T-helper 1 cell treated with Interleukin-12 subunit alpha and Interleukin-12 subunit beta and Interleukin-4 antibody, amounts not matched to agents 30 μg/mL and 1 μg/mL, for 36 hours (primary cell): ENCODE data around the gene PRKN.

Source experiments
- H3K27ac Mint-ChIP-seq: one replicate; pipeline ENCODE4 v1.8.0; 2021; ENCODE audit warnings: mild to moderate bottlenecking, mixed read lengths
- H3K27me3 Mint-ChIP-seq: one replicate; pipeline ENCODE4 v1.8.0; 2021; ENCODE audit warnings: low read depth, mixed read lengths
- H3K36me3 Mint-ChIP-seq: one replicate; pipeline ENCODE4 v1.8.0; 2021; ENCODE audit warnings: low read depth, mixed read lengths
- H3K4me1 Mint-ChIP-seq: one replicate; pipeline ENCODE4 v1.8.0; 2021; ENCODE audit warnings: low read depth, mixed read lengths
- H3K4me3 Mint-ChIP-seq: one replicate; pipeline ENCODE4 v1.8.0; 2021; ENCODE audit warnings: mild to moderate bottlenecking, moderate library complexity, mixed read lengths
- H3K9me3 Mint-ChIP-seq: one replicate; pipeline ENCODE4 v1.8.0; 2021; ENCODE audit warnings: mixed read lengths

The PRKN gene

GRCh38 chr6:161636882-161637430, 1090.6 kb downstream of the PRKN start:
- no peak overlapping the region for H3K4me3 Mint-ChIP-seq
- H3K27ac Mint-ChIP-seq, result no peak overlapping the region
- H3K4me1 Mint-ChIP-seq, result no peaks in the 10 kb centered on the region
- no peaks in the 10 kb centered on the region for H3K36me3 Mint-ChIP-seq
- peaks cover 13% of the 10 kb centered on the region for H3K9me3 Mint-ChIP-seq
- no peaks in the 10 kb centered on the region for H3K27me3 Mint-ChIP-seq

- Mint-ChIP-seq H3K4me3 (no peak overlapping the region), H3K4me1 (no peaks in the 10 kb centered on the region), H3K27ac (no peak overlapping the region), H3K9me3 (peaks cover 13% of the 10 kb centered on the region), H3K27me3 (no peaks in the 10 kb centered on the region), H3K36me3 (no peaks in the 10 kb centered on the region)
These were observed 1091.6 kb downstream of the PRKN start for GRCh38 chr6:161635975-161636374.

GRCh38 chr6:161634916-161635315, 1092.7 kb downstream of the PRKN start:
- Mint-ChIP-seq H3K36me3 (no peaks in the 10 kb centered on the region), H3K4me1 (no peaks in the 10 kb centered on the region), H3K27me3 (no peaks in the 10 kb centered on the region), H3K4me3 (no peak overlapping the region), H3K27ac (no peak overlapping the region), H3K9me3 (peaks cover 10% of the 10 kb centered on the region)

- H3K9me3 Mint-ChIP-seq, result peaks cover 5% of the 10 kb centered on the region
- H3K36me3 Mint-ChIP-seq, result no peaks in the 10 kb centered on the region
- no peak overlapping the region for H3K27ac Mint-ChIP-seq
- no peak overlapping the region for H3K4me3 Mint-ChIP-seq
- no peaks in the 10 kb centered on the region for H3K27me3 Mint-ChIP-seq
- no peaks in the 10 kb centered on the region for H3K4me1 Mint-ChIP-seq
These were observed 1095.8 kb downstream of the PRKN start for GRCh38 chr6:161631676-161632194.

DNA sequence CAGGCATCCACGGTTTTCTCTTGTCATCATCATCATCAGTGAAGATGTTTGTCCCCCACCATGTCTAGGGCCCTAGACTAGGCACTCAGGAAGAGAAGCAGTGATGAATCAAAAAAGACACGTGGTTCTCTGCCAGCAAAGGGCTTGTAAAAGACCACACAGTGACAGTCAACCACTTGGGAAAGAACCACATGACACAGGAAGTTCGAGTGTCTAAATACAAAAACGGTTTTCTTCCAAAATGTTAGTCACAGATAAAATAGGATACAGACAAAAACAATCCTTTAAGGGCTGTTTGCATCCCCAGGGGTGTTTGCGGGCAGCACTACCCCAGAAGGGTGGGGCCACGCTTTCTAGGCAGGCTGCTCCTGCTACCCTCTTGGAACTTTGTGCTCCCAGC, 1096.9 kb downstream of the PRKN start:
- H3K4me1 Mint-ChIP-seq, result no peaks in the 10 kb centered on the region
- H3K27me3 Mint-ChIP-seq, result no peaks in the 10 kb centered on the region
- H3K36me3 Mint-ChIP-seq, result no peaks in the 10 kb centered on the region
- H3K4me3 Mint-ChIP-seq, result no peak overlapping the region
- peaks cover 5% of the 10 kb centered on the region for H3K9me3 Mint-ChIP-seq
- H3K27ac Mint-ChIP-seq, result no peak overlapping the region

GRCh38 chr6:161626132-161626676, 1101.4 kb downstream of the PRKN start:
- H3K27ac Mint-ChIP-seq, result no peak overlapping the region
- H3K4me1 Mint-ChIP-seq, result no peaks in the 10 kb centered on the region
- H3K27me3 Mint-ChIP-seq, result no peaks in the 10 kb centered on the region
- peaks cover 5% of the 10 kb centered on the region for H3K9me3 Mint-ChIP-seq
- no peak overlapping the region for H3K4me3 Mint-ChIP-seq
- H3K36me3 Mint-ChIP-seq, result no peaks in the 10 kb centered on the region

DNA sequence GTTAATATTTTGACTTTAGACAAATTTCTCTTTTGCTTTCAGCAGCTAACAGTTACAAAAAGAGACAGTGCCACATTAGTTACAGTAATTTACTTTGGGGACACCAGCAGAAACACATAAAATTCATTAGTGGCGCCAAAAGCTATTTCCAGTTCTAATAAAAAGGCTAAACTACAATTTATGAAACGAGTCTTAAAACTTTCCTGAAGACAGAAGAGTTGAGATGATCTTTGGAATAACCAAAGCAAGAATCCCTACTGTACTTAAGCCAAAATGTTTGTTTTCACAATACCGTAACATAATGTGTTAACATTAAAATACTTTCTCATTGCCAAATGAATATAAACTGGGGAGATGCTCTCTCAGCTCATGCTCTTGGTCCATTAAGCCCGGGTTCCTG, 1103.5 kb downstream of the PRKN start:
- peaks cover 5% of the 10 kb centered on the region for H3K9me3 Mint-ChIP-seq
- no peaks in the 10 kb centered on the region for H3K27me3 Mint-ChIP-seq
- no peaks in the 10 kb centered on the region for H3K4me1 Mint-ChIP-seq
- H3K36me3 Mint-ChIP-seq, result no peaks in the 10 kb centered on the region
- no peak overlapping the region for H3K4me3 Mint-ChIP-seq
- H3K27ac Mint-ChIP-seq, result no peak overlapping the region

DNA sequence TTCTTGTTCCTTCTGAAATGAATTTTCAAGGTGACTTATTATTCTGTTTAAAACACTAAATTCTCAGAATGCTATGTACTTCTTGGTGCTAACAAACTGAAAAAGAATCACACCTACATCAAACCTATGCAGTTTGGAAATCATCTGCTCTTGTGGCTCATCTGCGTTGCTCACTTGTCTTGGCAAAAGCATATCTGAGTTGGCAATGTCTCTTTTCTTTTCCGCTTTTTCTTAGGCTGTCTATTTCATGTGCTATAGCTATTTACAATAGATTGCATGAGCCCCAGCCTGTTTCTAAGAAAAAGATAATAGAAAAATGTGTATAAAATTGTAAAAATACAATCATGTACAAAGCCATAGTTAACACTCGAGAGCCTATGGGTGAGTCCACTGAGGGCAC, 1104.8 kb downstream of the PRKN start:
- H3K36me3 Mint-ChIP-seq, result no peaks in the 10 kb centered on the region
- no peaks in the 10 kb centered on the region for H3K4me1 Mint-ChIP-seq
- H3K27me3 Mint-ChIP-seq, result no peaks in the 10 kb centered on the region
- H3K4me3 Mint-ChIP-seq, result no peak overlapping the region
- no peaks in the 10 kb centered on the region for H3K9me3 Mint-ChIP-seq
- no peak overlapping the region for H3K27ac Mint-ChIP-seq

- Mint-ChIP-seq H3K9me3 (no peaks in the 10 kb centered on the region), H3K4me3 (no peak overlapping the region), H3K27ac (no peak overlapping the region), H3K27me3 (no peaks in the 10 kb centered on the region), H3K4me1 (no peaks in the 10 kb centered on the region), H3K36me3 (no peaks in the 10 kb centered on the region)
These were observed 1108.6 kb downstream of the PRKN start for GRCh38 chr6:161618831-161619454.

- H3K27ac Mint-ChIP-seq, result no peak overlapping the region
- H3K4me3 Mint-ChIP-seq, result no peak overlapping the region
- H3K9me3 Mint-ChIP-seq, result no peaks in the 10 kb centered on the region
- no peaks in the 10 kb centered on the region for H3K36me3 Mint-ChIP-seq
- no peaks in the 10 kb centered on the region for H3K27me3 Mint-ChIP-seq
- H3K4me1 Mint-ChIP-seq, result no peaks in the 10 kb centered on the region
These were observed 1113.9 kb downstream of the PRKN start for GRCh38 chr6:161613711-161614110.

DNA sequence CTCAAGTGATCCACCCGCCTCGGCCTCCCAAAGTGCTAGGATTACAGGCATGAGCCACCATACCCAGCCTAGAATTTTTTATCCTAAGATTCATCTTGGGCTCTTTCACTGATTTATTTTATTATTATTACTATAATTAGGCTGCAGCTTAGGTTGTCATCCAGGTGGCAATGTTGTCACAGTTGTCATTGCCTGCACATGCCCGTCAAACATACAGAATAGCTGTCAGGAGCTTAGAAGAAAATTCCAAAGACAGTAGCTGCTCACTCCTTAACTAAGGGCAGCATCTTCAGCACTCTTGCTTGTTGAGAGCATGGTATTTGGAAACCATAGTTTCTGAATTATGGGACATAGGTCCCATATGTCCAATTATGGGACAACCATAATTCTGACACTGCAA, 1118.8 kb downstream of the PRKN start:
- Mint-ChIP-seq H3K27me3 (no peaks in the 10 kb centered on the region), H3K4me1 (no peaks in the 10 kb centered on the region), H3K9me3 (no peaks in the 10 kb centered on the region), H3K27ac (no peak overlapping the region), H3K4me3 (no peak overlapping the region), H3K36me3 (no peaks in the 10 kb centered on the region)

- H3K27ac Mint-ChIP-seq, result no peak overlapping the region
These were observed 1119.8 kb downstream of the PRKN start for GRCh38 chr6:161607696-161608297.

DNA sequence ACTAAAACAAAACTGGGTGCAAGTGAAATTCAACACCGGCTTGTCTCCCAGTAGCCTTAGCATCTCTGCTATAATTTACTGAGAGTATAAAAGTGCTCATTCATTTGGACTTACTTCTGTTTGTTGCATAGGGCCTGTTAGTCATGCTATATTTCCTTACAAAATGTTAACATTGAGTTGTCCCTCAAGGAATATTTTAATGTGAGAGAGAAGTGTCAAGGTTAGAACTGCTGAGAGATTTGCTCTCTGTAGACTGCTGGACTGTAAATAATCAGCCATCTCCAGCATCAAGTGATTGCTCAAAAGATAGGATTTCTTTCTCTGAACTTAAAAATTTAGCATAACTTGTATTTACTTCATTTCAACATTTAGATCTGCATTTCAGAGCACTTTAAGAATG, 1125.2 kb downstream of the PRKN start:
- Mint-ChIP-seq H3K4me1 (no peaks in the 10 kb centered on the region), H3K27me3 (no peaks in the 10 kb centered on the region), H3K36me3 (no peaks in the 10 kb centered on the region), H3K27ac (no peak overlapping the region), H3K4me3 (no peak overlapping the region), H3K9me3 (peaks cover 5% of the 10 kb centered on the region)

More at GRCh38 chr6:161607696-161608297, 1119.8 kb downstream of the PRKN start:
- Mint-ChIP-seq H3K36me3 (no peaks in the 10 kb centered on the region), H3K27me3 (no peaks in the 10 kb centered on the region), H3K9me3 (peaks cover 5% of the 10 kb centered on the region), H3K4me3 (no peak overlapping the region), H3K4me1 (no peaks in the 10 kb centered on the region)

DNA sequence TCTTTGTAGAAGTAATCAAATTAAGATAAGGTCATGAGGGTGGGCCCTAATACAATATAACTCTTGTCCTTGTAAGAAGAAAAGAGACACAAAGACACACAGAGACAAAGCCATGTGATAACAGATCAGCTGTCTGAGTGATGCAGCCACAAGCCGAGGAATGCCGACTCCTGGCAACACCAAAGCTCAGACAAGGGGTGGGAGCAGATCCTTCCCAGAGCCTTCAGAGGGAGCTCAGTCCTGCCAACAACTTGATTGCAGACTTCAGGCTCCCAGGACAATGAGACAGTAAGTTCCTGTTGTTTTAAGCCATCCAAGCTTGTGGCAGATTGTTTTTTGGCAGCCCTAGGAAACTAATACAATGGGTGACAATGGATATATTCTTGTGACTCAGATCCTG, 1128.7 kb downstream of the PRKN start:
- Mint-ChIP-seq H3K36me3 (no peaks in the 10 kb centered on the region), H3K27ac (no peak overlapping the region), H3K4me3 (no peak overlapping the region), H3K4me1 (no peaks in the 10 kb centered on the region), H3K27me3 (no peaks in the 10 kb centered on the region), H3K9me3 (peaks cover 5% of the 10 kb centered on the region)
